SK-N-SH treated with all-trans-retinoic acid at 6 μM for 48 hours (cell line): ENCODE results near the gene LAPTM5.

ENCODE experiments used
- ATAC-seq: fragments of 200-7000 bp; cut with Tn5 transposase; 3 replicates; pipeline ENCODE4 v1.9.1; 2020; ENCODE audit warnings: mild to moderate bottlenecking, moderate library complexity
- BACH2 ChIP-seq: fragments of 250-450 bp; sonication (Bioruptor Pico); IDR thresholded peaks from 2 replicates; pipeline ENCODE4 v1.9.0; 2021; ENCODE audit warnings: mild to moderate bottlenecking, borderline replicate concordance
- CSDC2 ChIP-seq: fragments of 250-450 bp; sonication (Bioruptor Pico); IDR thresholded peaks from 2 replicates; pipeline ENCODE4 v1.5.0; 2020; ENCODE audit warnings: mild to moderate bottlenecking, moderate library complexity
- ESRRG ChIP-seq: fragments of 250-450 bp; sonication (Bioruptor Pico); IDR thresholded peaks from 2 replicates; pipeline ENCODE4 v1.6.1; 2021; ENCODE audit warnings: mild to moderate bottlenecking
- GLIS3 ChIP-seq: fragments of 250-450 bp; sonication (Bioruptor Pico); IDR thresholded peaks from 2 replicates; pipeline ENCODE4 v1.5.0; 2020; ENCODE audit warnings: mild to moderate bottlenecking, moderate library complexity
- ISL1 ChIP-seq: fragments of 250-450 bp; sonication (Bioruptor Pico); IDR thresholded peaks from 2 replicates; pipeline ENCODE4 v2.1.2; 2022; ENCODE audit warnings: mild to moderate bottlenecking, moderate library complexity
- OSR1 ChIP-seq: fragments of 250-450 bp; sonication (Bioruptor Pico); IDR thresholded peaks from 2 replicates; pipeline ENCODE4 v1.8.0; 2022; ENCODE audit warnings: moderate library complexity, mild to moderate bottlenecking, inconsistent platforms
- PPARA ChIP-seq: fragments of 250-450 bp; sonication (Bioruptor Pico); IDR thresholded peaks from 2 replicates; pipeline ENCODE4 v1.5.0; 2020; ENCODE audit warnings: mild to moderate bottlenecking, borderline replicate concordance
- RARB ChIP-seq: fragments of 250-450 bp; sonication (Bioruptor Pico); IDR thresholded peaks from 2 replicates; pipeline ENCODE4 v1.8.0; 2021; ENCODE audit warnings: mild to moderate bottlenecking, moderate library complexity
- SNAI2 ChIP-seq: fragments of 250-450 bp; sonication (Bioruptor Pico); IDR thresholded peaks from 2 replicates; pipeline ENCODE4 v1.5.0; 2020; ENCODE audit warnings: mild to moderate bottlenecking, moderate library complexity
- TCF4 ChIP-seq: fragments of 250-450 bp; sonication (Bioruptor Pico); IDR thresholded peaks from 2 replicates; pipeline ENCODE4 v1.8.0; 2021; ENCODE audit warnings: mild to moderate bottlenecking, moderate library complexity, borderline replicate concordance
- TOX ChIP-seq: fragments of 250-450 bp; sonication (Bioruptor Pico); IDR thresholded peaks from 2 replicates; pipeline ENCODE4 v1.8.0; 2021; ENCODE audit warnings: mild to moderate bottlenecking, moderate library complexity, borderline replicate concordance
- ZC3H10 ChIP-seq: fragments of 250-450 bp; sonication (Bioruptor Pico); IDR thresholded peaks from 2 replicates; pipeline ENCODE4 v1.5.1; 2021; ENCODE audit warnings: mild to moderate bottlenecking, moderate library complexity
- ZNF565 ChIP-seq: fragments of 450-650 bp; formaldehyde crosslinking; conservative IDR thresholded peaks from 2 replicates; pipeline ENCODE4 v1.5.0; 2020; ENCODE audit warnings: low read depth, mild to moderate bottlenecking, moderate library complexity
- ZNF70 ChIP-seq: fragments of 450-650 bp; formaldehyde crosslinking; IDR thresholded peaks from 2 replicates; pipeline ENCODE4 v1.5.0; 2020; ENCODE audit warnings: mild to moderate bottlenecking, moderate library complexity
- ZNF8 ChIP-seq: fragments of 450-650 bp; formaldehyde crosslinking; IDR thresholded peaks from 2 replicates; pipeline ENCODE4 v1.5.0; 2020; ENCODE audit warnings: mild to moderate bottlenecking, moderate library complexity
- TF ChIP-seq, protein P1 (sequence below): fragments of 250-450 bp; sonication (Bioruptor Pico); IDR thresholded peaks from 2 replicates; pipeline ENCODE4 v1.8.0; 2021; ENCODE audit warnings: low read depth, mild to moderate bottlenecking, moderate library complexity, borderline replicate concordance
- TF ChIP-seq, protein P2 (sequence below): fragments of 250-450 bp; sonication (Bioruptor Pico); IDR thresholded peaks from 2 replicates; pipeline ENCODE4 v1.5.1; 2020; ENCODE audit warnings: low read depth, mild to moderate bottlenecking, moderate library complexity
- TF ChIP-seq, protein P3 (sequence below): fragments of 250-450 bp; sonication (Bioruptor Pico); IDR thresholded peaks from 2 replicates; pipeline ENCODE4 v1.5.0; 2020; ENCODE audit warnings: mild to moderate bottlenecking, moderate library complexity

Gene LAPTM5

DNA sequence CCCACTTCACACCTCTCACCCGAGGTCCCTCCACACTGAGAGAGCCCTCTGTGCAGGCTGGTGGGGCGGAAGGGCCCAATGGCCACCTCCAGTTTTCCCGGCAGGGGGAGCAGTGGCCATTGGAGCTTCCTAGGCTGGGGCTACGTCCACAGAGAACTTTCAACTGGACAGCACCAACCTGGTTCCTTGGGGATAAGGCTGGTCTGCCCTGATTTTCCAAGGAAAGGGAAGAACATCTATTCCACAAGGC, 20.3 kb upstream of the LAPTM5 start:
- TF ChIP-seq ESRRG (no peak), TCF4 (no peak), GLIS3 (CRISPR knock-in tag) (no peak), TOX (CRISPR knock-in tag) (no peak), PPARA (CRISPR knock-in tag) (no peak), ZNF565 (CRISPR knock-in tag) (no peak), ZNF70 (CRISPR knock-in tag) (no peak), SNAI2 (no peak), BACH2 (CRISPR knock-in tag) (no peak)
- TF ChIP-seq, protein P1, sequence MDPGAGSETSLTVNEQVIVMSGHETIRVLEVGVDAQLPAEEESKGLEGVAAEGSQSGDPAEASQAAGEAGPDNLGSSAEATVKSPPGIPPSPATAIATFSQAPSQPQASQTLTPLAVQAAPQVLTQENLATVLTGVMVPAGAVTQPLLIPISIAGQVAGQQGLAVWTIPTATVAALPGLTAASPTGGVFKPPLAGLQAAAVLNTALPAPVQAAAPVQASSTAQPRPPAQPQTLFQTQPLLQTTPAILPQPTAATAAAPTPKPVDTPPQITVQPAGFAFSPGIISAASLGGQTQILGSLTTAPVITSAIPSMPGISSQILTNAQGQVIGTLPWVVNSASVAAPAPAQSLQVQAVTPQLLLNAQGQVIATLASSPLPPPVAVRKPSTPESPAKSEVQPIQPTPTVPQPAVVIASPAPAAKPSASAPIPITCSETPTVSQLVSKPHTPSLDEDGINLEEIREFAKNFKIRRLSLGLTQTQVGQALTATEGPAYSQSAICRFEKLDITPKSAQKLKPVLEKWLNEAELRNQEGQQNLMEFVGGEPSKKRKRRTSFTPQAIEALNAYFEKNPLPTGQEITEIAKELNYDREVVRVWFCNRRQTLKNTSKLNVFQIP (CRISPR knock-in tag) = no peak
- TF ChIP-seq, protein P2, sequence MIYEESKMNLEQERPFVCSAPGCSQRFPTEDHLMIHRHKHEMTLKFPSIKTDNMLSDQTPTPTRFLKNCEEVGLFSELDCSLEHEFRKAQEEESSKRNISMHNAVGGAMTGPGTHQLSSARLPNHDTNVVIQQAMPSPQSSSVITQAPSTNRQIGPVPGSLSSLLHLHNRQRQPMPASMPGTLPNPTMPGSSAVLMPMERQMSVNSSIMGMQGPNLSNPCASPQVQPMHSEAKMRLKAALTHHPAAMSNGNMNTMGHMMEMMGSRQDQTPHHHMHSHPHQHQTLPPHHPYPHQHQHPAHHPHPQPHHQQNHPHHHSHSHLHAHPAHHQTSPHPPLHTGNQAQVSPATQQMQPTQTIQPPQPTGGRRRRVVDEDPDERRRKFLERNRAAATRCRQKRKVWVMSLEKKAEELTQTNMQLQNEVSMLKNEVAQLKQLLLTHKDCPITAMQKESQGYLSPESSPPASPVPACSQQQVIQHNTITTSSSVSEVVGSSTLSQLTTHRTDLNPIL (CRISPR knock-in tag) = no peak
- TF ChIP-seq, protein P3, sequence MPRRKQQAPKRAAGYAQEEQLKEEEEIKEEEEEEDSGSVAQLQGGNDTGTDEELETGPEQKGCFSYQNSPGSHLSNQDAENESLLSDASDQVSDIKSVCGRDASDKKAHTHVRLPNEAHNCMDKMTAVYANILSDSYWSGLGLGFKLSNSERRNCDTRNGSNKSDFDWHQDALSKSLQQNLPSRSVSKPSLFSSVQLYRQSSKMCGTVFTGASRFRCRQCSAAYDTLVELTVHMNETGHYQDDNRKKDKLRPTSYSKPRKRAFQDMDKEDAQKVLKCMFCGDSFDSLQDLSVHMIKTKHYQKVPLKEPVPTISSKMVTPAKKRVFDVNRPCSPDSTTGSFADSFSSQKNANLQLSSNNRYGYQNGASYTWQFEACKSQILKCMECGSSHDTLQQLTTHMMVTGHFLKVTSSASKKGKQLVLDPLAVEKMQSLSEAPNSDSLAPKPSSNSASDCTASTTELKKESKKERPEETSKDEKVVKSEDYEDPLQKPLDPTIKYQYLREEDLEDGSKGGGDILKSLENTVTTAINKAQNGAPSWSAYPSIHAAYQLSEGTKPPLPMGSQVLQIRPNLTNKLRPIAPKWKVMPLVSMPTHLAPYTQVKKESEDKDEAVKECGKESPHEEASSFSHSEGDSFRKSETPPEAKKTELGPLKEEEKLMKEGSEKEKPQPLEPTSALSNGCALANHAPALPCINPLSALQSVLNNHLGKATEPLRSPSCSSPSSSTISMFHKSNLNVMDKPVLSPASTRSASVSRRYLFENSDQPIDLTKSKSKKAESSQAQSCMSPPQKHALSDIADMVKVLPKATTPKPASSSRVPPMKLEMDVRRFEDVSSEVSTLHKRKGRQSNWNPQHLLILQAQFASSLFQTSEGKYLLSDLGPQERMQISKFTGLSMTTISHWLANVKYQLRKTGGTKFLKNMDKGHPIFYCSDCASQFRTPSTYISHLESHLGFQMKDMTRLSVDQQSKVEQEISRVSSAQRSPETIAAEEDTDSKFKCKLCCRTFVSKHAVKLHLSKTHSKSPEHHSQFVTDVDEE (CRISPR knock-in tag) = no peak

DNA sequence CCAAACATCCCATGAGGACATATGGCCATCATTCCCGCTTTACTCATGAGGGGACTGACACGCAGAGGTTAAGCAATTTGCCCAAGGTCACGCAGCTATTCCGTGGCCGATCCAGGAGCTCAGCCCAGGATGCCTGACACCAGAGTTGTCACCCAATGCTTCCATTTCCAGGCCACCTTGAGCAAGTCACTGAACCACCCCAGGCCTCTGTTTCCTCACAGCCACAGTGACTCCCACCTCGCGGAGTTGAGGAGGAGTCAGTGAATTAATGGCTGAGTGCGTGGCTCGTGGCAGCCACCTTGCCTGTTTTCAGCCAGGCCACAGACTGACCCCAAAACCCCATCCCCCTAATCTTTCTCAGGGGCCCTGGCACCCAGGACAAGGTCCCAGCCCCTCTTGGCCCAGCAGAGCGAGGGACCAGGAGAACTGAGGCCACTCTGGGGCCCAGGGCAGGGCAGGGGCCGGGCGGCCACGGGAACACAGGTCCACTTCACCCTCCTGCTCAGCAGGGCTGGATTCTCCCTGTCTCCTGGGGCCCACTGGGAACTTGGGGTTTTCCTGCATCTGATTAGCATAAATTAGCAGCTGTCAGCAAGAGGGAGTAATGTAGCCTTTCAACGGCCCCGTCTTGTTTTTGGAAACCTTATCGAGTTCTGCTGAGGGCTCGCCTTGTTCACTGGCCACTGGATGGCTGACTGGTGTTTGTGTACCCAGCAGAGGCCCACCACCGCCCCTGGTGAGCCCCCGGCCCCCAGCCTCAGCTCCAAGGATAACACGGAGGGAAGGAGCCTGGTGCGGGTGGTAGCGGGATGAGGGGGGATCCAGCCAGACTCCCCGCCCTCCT, 19.7 kb upstream of the LAPTM5 start:
- no peak for ATAC-seq
- no peak for TF ChIP-seq OSR1 (CRISPR knock-in tag)
- TF ChIP-seq ZNF70 (CRISPR knock-in tag) = no peak
- TF ChIP-seq, protein P2 (CRISPR knock-in tag) = no peak
- TF ChIP-seq ISL1 (CRISPR knock-in tag) = no peak
- TF ChIP-seq, protein P1 (CRISPR knock-in tag) = no peak
- no peak for TF ChIP-seq TOX (CRISPR knock-in tag)
- TF ChIP-seq RARB = no peak
- no peak for TF ChIP-seq BACH2 (CRISPR knock-in tag)

More for the DNA sequence above, 20.3 kb upstream of the LAPTM5 start:
- no peak for ATAC-seq

DNA sequence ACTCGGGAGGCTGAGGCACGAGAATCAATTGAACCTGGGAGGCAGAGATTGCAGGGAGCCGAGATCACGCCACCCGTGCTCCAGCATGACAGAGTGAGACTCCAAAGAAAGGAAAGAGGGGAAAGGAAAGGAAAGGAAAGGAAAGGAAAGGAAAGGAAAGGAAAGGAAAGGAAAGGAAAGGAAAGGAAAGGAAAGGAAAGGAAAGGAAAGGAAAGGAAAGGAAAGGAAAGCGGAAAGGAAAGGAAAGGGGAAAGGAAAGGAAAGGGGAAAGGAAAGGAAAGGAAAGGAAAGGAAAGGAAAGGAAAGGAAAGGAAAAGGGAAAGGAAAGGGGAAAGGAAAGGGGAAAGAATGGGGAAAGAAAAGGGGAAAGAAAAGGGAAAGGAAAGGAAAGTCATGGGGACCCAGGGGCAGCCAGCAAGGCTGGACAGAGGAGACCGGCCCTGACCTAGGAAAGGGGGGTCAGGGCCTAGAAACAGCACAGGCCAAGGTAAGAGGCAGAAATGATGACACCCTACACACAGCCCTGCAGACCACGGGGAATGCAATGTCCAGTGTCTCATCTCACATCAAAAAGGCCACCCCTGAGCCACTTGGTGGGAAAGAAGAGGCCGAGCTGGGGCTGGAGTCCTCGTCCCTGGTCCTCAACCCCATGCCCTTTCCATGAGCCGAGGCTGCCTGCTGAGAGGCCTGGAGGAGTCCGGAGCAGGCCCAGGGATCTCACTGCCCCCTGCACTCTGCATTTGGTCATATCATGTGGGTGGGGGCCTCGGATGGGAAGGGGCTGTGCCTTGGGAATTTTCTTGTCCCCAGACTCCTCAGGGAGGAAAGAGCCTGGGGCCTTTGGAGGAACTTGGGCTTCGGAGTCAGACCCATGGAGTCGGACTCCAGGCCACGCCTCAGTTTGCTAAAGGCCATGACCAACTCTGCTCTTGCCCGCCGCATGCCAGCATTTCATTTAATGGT, 18.8 kb upstream of the LAPTM5 start:
- TF ChIP-seq ZNF8 (CRISPR knock-in tag) = no peak
- no peak for TF ChIP-seq ZC3H10
- no peak for TF ChIP-seq GLIS3 (CRISPR knock-in tag)
- no peak for TF ChIP-seq CSDC2 (CRISPR knock-in tag)
- ATAC-seq = no peak
